ENCODE data around the gene BIRC6.

The BIRC6 gene

DNA sequence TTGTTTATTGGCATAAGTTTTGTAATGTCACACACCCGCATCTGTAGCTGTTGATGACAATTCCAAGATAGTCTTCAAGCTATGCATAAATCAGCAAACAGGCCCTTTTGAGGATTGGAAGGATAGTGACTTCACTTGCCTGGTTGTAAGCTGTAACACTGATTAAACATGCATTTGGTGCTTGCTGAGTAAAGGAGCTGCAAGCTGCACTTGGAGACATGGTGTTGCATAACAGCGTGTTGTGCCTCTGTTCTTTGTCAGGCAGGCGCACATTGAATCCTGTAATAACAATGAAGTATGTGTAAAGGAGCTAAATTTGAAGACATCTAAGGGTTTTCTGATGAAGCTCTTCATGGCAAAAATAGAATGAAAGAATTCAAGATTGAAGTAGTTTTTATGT lies 202.3 kb downstream of the BIRC6 start:
- no peak overlapping the region for H3K4me3 ChIP-seq (ENCODE audit: low read length)
- no peak for TF ChIP-seq ZNF274 (IDR thresholded peaks at IDR 0.05; ENCODE audit: low read depth, low read length)

DNA sequence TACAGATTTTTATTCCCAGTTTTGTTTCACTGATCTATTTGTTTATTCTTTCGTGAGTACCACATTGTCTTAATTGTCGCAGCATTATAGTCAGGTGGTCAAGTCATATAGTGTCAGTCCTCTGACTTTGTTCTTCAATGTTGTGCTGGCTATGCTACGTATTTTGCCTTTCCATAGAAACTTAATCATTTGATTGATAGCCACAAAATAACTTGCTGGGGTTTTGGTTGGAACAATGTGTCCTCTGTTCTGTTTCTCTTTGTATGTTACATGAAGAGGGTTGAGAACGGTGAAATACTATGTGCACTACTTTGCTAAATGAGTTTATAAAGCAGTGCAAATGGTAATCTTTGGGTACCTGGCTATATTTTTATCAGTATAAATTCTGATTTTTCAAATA lies 206.1 kb downstream of the BIRC6 start:
- TF ChIP-seq ZNF274 (IDR thresholded peaks at IDR 0.05; ENCODE audit: low read depth, low read length) = no peak
- H3K4me3 ChIP-seq (ENCODE audit: low read length) = no peak overlapping the region

DNA sequence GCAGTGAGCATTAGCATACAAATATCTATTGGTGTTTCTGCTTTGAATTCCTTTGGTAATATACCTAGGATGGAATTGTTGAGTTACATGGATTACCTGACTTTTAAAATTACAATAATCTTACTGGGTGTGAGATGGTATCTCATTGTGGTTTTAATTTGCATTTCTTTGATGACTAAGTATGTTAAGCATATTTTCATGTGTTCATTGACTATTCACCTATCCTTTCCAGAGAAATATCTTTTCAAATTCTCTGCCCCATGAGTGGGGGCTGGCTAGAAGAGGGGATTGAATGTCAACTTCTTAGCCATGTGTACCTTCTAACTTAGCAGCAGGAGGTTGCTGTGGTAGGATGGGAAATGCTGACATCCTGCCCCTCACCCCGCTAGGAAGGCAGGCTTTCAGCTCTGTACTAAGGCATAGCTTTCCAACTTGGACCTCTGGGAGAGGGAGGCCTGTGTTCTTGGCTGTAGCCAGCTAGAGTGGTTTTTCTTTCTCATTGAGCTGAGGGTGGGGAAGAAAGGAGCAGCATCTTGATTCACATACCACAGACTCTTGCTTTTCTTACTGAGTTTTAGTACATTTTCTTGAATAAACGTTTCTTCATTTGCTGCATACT lies 207.7 kb downstream of the BIRC6 start:
- no peak overlapping the region for H3K4me3 ChIP-seq (ENCODE audit: low read length)
- TF ChIP-seq ZNF274 (IDR thresholded peaks at IDR 0.05; ENCODE audit: low read depth, low read length) = no peak

DNA sequence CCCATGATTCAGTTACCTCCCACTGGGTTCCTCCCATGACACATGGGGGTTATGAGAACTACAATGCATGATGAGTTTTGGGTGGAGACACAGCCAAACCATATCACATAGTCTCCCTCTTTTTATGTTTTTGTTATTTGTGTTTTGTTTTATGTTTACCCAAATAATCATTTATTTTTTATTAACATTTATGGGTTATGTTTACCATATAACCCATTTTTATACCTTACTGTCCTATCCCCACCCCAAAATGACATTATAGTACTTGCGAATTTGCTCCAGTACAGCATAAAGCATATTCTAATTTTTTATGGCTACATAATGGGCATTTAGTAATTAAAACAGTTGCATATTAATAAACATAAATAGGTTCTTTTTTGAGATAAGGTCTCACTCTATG lies 209.1 kb downstream of the BIRC6 start:
- TF ChIP-seq ZNF274 (IDR thresholded peaks at IDR 0.05; ENCODE audit: low read depth, low read length) = no peak
- H3K4me3 ChIP-seq (ENCODE audit: low read length) = no peak overlapping the region

DNA sequence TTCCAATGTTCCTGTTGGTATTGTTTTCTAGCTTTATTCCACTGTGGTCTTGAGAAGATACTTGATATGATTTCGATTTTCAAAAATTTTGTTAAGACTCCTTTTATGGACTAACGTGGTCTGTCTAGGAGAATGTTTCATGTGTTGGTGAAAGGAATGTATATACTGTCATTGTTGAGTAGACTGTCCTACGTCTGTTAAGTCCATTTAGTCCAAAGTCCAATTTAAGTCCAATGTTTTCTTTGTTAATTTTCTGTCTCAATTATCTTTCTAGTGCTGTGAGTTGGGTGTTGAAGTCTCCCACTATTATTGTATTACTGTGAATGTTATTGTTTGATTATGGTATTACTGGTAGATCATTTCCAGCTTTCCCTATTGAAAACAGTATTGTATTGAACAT lies 215.2 kb downstream of the BIRC6 start:
- H3K4me3 ChIP-seq (ENCODE audit: low read length) = no peak overlapping the region
- no peak for TF ChIP-seq ZNF274 (IDR thresholded peaks at IDR 0.05; ENCODE audit: low read depth, low read length)

DNA sequence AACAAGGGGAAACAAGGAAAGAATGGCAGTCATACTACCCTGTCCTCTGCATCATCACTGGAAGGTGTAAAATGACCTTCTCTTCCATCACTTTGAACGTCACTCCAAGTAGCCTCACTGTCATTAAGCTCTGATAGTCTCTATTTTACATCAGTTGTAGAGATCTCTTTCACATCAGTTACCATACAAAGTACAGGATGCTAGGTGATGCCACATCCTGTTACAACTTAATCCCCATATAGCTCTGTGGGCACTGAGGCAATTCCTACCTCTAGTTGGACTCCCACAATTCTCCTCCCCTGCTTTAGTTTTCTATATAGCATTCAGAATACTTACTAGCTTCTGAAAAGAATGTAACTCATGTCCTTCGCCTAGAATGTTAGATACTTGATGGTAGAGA lies 215.9 kb downstream of the BIRC6 start:
- H3K4me3 ChIP-seq (ENCODE audit: low read length) = no peak overlapping the region

DNA sequence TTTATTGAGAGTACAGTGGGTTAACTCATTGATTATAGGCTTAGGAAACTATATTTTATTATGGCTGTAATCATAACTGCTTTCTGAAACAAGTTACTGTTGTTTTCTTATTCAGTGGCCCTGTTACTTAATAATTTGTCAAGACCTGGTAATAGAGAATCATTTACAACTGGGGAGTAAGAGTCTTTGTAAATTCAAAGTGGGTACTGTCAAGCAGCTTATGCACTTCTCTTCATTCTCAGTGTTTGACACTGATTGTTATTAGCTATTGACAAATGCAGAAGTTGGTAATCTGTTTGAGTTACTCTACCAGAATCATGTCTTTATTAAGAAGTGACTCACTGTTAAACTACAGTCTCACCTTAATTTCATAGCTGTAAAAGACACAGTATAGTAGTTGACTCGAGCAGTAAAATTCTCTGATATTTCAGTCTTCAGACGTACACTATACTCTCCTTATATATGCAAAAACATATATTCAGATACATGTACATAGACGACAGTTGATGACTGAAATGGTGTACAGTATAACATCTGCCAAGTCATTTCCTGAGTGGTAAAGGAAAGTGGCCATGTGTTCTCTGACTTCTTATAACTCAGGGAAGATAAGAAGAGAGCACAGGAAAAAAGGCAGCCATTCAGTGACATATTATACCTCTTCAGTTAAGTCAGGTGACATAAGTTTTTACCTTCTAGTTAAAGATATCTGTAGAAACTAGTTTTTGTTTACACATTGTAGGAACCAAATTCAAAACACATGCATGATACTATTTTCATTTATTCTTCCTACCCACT lies 235.0 kb downstream of the BIRC6 start:
- no peak for TF ChIP-seq ZNF274 (IDR thresholded peaks at IDR 0.05; ENCODE audit: low read depth, low read length)
- H3K4me3 ChIP-seq (ENCODE audit: low read length) = no peak overlapping the region

More for the DNA sequence above, 215.9 kb downstream of the BIRC6 start:
- no peak for TF ChIP-seq ZNF274 (IDR thresholded peaks at IDR 0.05; ENCODE audit: low read depth, low read length)

DNA sequence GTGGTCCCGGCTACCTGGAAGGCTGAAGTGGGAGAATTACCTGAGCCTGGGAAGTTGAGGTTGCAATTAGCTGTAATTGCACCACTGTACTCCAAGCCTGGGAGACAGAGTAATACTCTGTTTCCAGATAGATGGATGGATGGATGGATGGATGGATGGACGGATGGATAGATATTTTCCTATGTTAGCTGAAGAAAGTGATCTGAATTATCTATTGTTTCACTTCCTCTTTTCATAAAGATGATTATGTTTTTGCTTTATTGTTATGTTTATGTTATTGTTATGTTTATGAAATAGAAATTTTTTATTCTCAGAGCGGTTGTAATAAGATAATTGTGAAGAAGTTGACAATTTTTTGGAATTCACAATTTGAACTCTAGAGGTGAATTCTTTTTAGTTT lies 237.8 kb downstream of the BIRC6 start:
- H3K4me3 ChIP-seq (ENCODE audit: low read length) = no peak overlapping the region
- TF ChIP-seq ZNF274 (IDR thresholded peaks at IDR 0.05; ENCODE audit: low read depth, low read length) = no peak

DNA sequence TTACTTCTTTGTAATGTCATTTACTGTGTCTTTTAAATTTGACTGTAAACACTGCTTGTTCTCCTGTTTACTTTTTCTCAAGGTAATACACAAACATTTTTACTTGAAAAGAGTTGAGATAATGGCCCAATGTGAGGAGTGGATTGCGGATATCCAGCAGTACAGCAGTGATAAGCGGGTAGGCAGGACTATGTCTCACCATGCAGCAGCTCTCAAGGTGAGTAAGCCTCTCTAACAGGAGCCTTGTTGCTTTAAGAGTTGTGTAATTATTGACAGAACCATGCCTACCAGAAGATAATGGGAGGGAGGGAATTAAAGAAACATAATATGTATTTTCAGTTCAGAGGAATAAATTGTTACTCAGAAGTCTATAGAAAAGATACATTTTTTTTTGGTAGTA lies 254.5 kb downstream of the BIRC6 start:
- H3K4me3 ChIP-seq (ENCODE audit: low read length) = no peak overlapping the region
- TF ChIP-seq ZNF274 (IDR thresholded peaks at IDR 0.05; ENCODE audit: low read depth, low read length) = no peak

DNA sequence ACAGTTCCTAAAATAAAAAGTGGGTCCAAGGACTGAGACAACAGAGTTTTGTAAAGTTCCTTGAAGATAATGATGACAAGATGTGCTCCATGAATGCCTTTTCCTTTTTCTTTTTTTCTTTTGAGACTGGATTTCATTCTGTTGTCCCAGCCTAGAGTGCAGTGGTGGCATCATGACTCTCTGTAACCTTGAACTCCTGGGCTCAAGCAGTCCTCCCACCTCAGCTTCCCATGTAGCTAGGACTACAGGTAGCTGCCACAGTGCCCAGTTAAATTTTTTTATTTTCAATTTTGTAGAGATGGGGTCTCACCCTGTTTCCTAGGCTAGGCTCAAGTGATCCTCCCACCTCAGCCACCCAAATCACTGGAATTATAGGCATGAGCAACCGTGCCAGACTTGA lies 254.9 kb downstream of the BIRC6 start:
- TF ChIP-seq ZNF274 (IDR thresholded peaks at IDR 0.05; ENCODE audit: low read depth, low read length) = no peak
- H3K4me3 ChIP-seq (ENCODE audit: low read length) = no peak overlapping the region

DNA sequence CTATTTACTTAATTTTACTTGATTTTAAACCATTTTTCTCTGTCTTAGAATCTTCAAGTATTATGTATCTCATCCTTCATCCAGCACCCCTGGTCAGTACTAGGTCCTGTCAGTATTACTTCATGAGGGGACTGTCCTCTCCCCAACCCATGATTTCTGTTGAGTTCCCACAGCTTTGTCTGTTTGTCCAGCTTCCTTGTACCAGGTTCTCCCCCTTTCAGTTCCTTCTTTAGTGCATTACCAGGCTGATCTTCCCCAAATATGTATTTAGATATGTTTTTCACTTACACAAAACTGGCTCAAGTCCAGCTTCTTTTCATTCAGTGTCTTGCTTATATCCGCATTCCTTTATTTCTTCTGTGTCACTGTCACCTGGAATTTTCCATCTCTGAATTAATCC lies 257.3 kb downstream of the BIRC6 start:
- H3K4me3 ChIP-seq (ENCODE audit: low read length) = no peak overlapping the region
- no peak for TF ChIP-seq ZNF274 (IDR thresholded peaks at IDR 0.05; ENCODE audit: low read depth, low read length)

DNA sequence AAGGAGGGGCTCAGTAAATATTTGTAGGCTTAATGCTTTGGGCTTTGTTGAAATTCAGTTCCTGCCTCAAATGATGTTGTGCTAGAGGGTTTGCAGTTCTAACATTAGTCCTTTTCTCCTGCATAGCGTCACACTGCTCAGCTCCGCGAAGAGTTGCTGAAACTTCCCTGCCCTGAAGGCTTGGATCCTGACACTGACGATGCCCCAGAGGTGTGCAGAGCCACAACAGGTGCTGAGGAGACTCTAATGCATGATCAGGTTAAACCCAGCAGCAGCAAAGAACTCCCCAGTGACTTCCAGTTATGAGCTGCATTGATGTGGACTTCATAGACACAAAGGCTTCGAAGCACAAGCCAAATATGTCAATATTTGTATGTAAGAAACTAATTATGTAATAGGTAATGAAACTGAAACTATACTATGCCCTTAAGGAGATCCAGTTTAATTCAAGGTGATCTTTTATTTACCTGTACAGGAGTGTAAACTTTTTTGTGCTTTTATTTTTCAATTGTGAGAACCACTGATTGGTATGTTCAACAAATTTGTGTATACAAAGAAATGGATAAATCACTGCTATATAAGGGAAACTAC lies 260.9 kb downstream of the BIRC6 start:
- H3K4me3 ChIP-seq (ENCODE audit: low read length) = no peak overlapping the region
- TF ChIP-seq ZNF274 (IDR thresholded peaks at IDR 0.05; ENCODE audit: low read depth, low read length) = no peak

DNA sequence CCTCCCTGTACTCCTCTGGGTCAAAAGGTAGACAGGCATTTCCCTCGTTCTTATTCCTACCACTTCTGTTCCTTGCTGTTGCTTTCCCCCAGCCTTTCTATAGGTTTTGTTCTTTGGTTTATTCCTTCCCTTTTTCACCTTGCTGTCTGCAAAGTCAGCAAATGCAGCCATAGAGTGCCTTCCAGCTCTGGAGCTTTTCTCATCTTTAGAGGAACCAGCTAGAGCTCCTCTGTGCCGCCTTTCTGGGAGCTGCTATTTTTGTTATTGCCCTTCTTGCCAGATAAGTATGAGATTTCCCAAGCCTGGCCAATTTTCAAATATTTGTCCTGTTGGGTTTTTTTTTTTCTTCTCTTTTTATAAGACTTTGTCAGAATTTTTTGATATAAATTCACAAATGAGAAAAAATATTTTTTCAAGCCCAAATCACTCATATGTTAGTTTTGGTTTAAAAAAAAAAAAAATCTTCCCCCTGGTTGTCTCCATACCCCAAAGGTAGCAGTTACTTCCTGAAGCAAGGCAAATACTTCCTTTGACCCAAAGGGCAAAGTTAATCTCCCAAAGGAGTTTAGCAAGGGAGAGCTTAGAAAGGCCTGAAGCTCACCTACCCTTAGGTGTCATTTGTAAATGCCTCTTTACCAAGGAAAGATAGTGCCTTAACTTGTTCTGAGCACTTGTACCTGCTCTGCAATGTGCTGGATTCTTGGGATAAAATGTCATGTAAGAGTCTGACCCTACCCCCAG lies 265.9 kb downstream of the BIRC6 start:
- H3K4me3 ChIP-seq (ENCODE audit: low read length) = no peak overlapping the region
- TF ChIP-seq ZNF274 (IDR thresholded peaks at IDR 0.05; ENCODE audit: low read depth, low read length) = no peak

DNA sequence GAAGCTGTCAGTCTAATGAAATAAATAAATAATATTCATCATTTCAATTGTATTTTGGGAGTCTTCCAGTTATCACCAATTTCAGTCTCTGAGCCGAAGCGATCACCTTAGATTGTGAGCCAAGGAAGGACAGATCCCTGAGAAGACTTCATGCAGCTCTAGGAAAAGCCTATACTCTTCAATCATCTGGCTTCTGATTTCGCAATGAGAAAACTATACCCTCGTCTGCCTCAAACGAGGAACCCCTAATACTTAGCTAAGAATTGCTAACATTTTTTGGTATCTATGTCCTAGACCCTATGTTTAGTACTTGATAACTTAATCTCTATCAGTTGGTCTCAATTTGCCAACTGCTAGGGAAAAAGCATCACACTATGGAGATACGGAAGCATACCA lies 266.5 kb downstream of the BIRC6 start:
- TF ChIP-seq ZNF274 (IDR thresholded peaks at IDR 0.05; ENCODE audit: low read depth, low read length) = no peak
- no peak overlapping the region for H3K4me3 ChIP-seq (ENCODE audit: low read length)

DNA sequence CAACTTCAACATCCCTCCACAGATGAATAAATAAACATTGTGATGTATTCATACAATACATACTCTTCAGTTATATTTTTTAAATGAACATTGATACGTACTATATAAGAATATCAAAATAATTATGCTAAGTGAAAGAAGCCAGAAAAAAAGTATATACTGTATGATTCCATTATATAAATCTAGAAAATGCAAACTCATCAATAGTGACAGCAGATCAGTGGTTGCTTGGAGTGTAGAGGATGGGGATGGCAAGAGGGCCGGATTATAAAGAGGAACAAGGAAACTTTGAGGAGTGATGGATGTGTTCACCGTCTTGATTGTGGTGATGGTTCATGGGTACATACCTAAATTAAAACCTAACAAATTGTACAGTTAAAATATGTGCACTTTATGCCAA lies 268.0 kb downstream of the BIRC6 start:
- no peak for TF ChIP-seq ZNF274 (IDR thresholded peaks at IDR 0.05; ENCODE audit: low read depth, low read length)
- H3K4me3 ChIP-seq (ENCODE audit: low read length) = no peak overlapping the region
